GDM1 (cell line): Measurements from ENCODE around the gene TNF.
A peak's percentile ranks its signal among the peaks of the same experiment; 100 is the strongest.

Source experiments
- DNase-seq: peaks from one replicate; lab custom pipeline; 2025; lab: John Stamatoyannopoulos, UW

The TNF gene

DNA sequence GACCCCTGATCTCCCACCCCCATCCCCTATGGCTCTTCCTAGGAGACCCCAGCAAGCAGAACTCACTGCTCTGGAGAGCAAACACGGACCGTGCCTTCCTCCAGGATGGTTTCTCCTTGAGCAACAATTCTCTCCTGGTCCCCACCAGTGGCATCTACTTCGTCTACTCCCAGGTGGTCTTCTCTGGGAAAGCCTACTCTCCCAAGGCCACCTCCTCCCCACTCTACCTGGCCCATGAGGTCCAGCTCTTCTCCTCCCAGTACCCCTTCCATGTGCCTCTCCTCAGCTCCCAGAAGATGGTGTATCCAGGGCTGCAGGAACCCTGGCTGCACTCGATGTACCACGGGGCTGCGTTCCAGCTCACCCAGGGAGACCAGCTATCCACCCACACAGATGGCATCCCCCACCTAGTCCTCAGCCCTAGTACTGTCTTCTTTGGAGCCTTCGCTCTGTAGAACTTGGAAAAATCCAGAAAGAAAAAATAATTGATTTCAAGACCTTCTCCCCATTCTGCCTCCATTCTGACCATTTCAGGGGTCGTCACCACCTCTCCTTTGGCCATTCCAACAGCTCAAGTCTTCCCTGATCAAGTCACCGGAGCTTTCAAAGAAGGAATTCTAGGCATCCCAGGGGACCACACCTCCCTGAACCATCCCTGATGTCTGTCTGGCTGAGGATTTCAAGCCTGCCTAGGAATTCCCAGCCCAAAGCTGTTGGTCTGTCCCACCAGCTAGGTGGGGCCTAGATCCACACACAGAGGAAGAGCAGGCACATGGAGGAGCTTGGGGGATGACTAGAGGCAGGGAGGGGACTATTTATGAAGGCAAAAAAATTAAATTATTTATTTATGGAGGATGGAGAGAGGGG, 1.9 kb upstream of the TNF start:
- DNase-seq: no peak

DNA sequence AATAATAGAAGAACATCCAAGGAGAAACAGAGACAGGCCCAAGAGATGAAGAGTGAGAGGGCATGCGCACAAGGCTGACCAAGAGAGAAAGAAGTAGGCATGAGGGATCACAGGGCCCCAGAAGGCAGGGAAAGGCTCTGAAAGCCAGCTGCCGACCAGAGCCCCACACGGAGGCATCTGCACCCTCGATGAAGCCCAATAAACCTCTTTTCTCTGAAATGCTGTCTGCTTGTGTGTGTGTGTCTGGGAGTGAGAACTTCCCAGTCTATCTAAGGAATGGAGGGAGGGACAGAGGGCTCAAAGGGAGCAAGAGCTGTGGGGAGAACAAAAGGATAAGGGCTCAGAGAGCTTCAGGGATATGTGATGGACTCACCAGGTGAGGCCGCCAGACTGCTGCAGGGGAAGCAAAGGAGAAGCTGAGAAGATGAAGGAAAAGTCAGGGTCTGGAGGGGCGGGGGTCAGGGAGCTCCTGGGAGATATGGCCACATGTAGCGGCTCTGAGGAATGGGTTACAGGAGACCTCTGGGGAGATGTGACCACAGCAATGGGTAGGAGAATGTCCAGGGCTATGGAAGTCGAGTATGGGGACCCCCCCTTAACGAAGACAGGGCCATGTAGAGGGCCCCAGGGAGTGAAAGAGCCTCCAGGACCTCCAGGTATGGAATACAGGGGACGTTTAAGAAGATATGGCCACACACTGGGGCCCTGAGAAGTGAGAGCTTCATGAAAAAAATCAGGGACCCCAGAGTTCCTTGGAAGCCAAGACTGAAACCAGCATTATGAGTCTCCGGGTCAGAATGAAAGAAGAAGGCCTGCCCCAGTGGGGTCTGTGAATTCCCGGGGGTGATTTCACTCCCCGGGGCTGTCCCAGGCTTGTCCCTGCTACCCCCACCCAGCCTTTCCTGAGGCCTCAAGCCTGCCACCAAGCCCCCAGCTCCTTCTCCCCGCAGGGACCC, 981 bp upstream of the TNF start:
- DNase-seq: no peak

DNA sequence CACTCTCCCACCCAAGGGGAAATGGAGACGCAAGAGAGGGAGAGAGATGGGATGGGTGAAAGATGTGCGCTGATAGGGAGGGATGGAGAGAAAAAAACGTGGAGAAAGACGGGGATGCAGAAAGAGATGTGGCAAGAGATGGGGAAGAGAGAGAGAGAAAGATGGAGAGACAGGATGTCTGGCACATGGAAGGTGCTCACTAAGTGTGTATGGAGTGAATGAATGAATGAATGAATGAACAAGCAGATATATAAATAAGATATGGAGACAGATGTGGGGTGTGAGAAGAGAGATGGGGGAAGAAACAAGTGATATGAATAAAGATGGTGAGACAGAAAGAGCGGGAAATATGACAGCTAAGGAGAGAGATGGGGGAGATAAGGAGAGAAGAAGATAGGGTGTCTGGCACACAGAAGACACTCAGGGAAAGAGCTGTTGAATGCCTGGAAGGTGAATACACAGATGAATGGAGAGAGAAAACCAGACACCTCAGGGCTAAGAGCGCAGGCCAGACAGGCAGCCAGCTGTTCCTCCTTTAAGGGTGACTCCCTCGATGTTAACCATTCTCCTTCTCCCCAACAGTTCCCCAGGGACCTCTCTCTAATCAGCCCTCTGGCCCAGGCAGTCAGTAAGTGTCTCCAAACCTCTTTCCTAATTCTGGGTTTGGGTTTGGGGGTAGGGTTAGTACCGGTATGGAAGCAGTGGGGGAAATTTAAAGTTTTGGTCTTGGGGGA, 754 bp downstream of the TNF start:
- no peak for DNase-seq

DNA sequence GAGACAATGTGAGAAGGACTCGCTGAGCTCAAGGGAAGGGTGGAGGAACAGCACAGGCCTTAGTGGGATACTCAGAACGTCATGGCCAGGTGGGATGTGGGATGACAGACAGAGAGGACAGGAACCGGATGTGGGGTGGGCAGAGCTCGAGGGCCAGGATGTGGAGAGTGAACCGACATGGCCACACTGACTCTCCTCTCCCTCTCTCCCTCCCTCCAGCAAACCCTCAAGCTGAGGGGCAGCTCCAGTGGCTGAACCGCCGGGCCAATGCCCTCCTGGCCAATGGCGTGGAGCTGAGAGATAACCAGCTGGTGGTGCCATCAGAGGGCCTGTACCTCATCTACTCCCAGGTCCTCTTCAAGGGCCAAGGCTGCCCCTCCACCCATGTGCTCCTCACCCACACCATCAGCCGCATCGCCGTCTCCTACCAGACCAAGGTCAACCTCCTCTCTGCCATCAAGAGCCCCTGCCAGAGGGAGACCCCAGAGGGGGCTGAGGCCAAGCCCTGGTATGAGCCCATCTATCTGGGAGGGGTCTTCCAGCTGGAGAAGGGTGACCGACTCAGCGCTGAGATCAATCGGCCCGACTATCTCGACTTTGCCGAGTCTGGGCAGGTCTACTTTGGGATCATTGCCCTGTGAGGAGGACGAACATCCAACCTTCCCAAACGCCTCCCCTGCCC, 1.7 kb downstream of the TNF start:
- no peak for DNase-seq

DNA sequence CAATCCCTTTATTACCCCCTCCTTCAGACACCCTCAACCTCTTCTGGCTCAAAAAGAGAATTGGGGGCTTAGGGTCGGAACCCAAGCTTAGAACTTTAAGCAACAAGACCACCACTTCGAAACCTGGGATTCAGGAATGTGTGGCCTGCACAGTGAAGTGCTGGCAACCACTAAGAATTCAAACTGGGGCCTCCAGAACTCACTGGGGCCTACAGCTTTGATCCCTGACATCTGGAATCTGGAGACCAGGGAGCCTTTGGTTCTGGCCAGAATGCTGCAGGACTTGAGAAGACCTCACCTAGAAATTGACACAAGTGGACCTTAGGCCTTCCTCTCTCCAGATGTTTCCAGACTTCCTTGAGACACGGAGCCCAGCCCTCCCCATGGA, 2.2 kb downstream of the TNF start:
- DNase-seq: no peak

DNA sequence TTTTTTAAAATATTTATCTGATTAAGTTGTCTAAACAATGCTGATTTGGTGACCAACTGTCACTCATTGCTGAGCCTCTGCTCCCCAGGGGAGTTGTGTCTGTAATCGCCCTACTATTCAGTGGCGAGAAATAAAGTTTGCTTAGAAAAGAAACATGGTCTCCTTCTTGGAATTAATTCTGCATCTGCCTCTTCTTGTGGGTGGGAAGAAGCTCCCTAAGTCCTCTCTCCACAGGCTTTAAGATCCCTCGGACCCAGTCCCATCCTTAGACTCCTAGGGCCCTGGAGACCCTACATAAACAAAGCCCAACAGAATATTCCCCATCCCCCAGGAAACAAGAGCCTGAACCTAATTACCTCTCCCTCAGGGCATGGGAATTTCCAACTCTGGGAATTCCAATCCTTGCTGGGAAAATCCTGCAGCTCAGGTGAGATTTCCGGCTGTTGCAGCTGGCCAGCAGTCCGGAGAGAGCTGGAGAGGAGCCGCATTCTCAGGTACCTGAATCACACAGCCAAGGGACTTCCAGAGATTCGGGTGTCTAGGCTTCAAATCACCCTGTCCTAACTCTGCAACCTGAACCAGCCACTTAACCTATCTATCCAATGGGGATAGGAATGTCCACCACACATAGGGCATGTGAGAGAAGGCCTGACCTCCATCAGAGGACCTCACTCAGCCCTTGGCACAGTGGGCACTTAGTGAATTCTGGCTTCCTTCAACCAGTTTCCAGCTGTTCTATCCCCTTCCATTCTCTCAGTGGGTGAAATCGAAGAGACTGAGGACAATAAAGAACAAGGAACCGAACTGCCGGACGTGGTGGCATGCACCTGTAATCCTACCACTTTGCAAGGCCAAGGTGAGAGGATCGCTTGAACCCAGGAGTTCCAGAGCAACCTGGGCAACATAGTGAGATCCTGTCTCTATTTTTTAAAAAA, 3.1 kb downstream of the TNF start:
- no peak for DNase-seq

DNA sequence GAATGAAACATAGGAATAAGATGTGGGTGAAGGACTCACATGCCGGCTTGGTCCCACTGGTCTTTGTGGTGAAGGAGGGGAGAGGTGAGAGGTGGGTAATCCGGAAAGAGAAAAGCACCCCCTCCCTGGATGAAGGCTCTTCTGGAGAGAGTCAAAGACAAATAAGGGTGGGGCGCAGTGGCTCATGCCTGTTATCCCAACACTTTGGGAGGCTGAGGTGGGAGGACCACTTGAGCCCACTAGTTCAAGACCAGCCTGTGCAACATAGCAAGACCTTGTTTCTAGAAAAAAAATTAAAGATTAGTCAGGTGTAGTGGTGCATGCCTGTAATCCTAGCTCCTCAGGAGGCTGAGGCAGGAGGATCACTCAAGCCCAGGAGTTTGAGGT, 3.7 kb downstream of the TNF start:
- DNase-seq: no peak

DNA sequence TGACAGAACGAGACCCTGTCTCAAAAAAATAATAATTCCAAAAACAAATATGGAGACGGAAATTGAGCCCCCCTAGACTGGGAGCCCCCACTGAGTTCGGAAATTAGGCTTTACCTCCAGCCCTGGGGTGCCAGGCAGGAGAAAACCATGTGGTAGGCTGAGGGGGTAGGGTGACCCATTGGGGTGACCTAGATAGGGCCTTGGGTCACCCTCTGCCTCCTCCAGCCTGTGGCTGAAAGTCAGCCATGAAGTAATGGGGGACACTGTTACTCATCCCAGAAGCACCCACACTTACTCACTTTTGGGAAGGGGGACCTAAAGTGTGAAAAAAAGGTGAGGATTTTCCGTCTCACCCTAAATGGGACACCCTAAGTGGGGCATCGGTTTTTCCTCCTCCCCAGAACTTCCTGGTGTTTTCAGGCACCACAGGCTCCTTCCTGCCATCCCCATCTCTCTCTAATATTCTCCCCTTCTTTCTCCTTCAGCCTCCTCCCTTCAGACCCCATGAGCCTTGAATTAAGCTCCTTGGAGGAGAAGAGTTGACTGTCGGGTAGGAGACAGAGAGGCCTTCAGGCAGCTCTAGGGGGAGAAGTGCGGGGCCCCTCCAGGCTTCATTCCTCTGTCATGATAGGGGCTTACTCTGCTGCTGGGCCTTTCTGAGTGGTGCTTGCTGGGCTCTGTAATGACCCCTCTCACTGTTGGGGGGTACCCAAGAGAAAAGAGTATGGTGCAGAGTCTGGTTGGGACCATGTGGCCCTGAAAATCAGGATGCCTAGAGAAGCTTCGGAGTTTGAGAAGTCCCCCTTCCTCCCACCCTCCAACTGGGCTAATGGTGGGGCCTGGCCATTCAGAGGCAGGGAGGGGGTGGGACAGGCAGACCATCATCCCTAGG, 4.4 kb downstream of the TNF start:
- no peak for DNase-seq

DNA sequence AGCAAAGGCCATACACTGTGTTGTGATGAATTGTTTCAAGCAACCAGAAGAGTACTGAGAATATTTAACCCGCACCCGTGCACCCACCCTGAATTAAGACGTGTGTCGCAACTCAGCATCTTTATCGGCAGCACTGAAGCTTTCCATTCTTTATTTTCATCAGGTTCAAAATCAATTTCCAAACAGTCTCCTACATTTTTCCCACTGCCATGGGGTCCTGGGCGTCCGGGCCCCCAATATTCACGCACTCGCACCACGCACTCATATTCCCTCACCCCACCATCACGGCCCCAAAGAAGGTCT, 5.0 kb downstream of the TNF start:
- no peak for DNase-seq

DNA sequence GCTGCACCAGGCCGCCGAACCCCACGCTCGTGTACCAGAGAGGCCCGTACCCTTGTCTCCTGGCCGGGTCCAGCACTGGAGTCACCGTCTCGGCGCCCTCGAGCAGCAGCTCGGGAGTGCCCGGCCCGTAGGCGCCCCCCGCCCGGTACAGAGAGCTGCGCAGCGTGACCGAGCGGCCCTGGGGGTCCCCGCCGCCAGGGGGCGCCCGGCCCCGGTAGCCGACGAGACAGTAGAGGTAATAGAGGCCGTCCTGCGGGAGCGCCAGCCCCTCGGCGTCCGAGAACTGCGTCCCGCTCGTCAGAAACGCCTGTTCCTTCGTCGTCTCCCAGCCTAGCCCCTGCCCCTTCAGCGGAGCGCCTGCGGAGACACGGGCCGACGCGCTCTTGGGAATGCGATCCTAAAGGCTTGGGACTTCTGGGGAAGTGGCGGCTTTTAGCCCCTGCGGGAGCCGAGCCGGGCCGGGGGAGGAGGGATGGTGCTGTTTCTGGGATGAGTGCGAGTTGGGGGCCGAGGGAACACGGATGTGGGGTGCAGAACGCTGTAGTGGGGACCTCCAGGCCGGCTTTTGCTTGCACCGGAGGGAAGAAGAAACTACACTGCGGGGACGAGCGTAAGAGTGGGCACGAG, 5.6 kb downstream of the TNF start:
- DNase-seq: peak; percentile 86

DNA sequence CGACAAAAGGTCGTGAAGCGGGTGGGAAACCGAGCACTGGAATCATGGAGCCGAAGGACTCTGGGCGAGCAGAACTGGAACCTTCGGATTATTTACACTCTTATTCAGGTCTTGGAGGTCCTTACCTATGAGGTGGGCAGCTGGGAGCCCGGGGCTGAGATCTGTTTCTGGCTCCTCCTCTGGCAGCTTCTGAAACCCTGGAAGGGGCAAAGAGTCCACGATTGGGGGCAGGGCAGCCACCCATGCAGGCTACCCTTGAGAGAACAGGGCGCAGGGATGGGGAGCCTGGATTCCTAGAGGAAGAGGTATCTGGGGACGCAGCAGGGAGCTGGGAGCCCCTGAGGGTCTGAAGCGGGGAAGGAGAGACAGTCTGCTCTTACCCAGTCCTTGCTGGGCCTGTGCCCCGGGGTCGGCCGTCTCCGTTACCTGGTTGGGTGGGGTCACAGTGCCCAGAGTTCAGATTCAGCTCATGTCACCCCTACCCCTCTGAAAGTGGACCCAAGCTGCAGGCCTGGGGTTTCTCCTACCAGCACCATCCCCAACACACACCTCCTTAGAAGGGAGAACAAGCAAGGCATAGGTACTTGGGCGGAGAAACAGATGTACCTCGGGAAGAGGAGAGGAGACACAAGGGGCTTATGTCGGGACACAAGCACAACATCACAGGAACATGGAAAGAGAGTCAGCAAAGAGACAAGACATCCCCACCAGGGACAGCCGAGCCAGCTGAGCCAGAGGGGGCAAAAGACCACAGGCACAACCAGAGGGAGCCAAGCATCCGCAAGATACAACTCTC, 6.3 kb downstream of the TNF start:
- DNase-seq: no peak

DNA sequence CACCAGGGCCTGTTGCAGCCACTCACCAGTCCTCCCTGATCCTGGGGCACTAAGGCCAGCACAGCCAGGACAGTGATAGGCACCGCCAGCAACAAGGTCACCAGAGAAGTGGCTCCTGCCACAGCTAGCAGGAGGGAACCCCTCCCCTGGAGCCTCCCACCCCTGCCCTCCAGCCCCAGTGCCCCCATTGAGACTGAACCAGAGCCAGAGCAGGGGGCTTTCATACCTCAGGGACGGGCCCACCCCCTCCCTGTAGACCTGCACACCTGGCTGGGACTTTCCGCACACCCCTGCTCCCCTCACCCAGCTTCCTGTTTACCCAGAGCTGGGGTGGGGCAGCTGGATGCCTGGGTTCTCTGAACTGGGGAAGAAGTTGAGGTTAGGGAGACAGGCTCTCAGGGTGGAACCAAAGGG, 6.9 kb downstream of the TNF start, which contains the start of gene LTB:
Gene LTB, minus strand, starts transcription at position 195 of the 414 bp plus-strand sequence. Its CDS starts 7 bp downstream, at position 188.
- DNase-seq: no peak

DNA sequence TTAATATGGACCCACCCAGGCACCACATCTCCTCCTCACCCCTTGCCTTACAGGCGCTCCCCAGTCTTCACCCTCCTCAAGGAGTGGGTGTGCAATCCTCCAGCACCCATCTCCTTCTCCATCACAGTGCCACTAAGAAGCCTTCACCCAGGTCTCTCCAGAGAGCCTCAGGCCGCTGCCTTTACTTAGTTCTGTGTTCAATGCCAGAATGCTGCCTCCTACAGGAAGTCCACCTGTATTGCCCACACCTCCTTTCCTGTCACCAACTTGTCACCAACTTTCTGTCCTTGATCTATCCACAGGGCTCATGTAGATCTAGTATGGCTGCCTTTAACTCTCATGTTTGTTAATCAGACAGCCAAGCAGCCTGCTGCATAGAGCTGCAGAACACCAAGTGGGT, 10.1 kb downstream of the TNF start:
- DNase-seq: peak; percentile 50

DNA sequence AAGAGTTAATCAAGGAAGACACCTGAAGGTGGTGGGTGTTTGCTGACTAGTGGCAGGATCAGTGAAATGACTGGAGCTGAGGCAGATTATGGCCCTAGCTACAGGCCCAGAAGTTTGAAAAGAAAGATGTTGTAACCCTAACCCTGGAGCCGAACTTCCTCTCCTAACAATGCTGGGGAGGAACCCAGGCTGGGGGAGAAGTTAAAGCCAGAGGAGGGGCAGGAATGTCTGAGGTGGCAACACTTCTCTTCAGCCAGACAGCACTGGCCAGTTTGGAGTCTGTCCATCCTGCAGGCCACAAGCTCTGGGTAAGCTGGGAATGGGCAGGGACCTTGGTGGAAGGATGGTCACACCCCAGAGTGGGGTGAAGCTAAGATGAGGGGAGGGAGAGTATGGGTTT, 10.6 kb downstream of the TNF start, which contains the start of gene LST1:
Gene LST1, plus strand, starts transcription at position 270 of the 400 bp plus-strand sequence. CDS start 1,023 bp downstream, outside the sequence.
- peak; percentile 76 for DNase-seq

DNA sequence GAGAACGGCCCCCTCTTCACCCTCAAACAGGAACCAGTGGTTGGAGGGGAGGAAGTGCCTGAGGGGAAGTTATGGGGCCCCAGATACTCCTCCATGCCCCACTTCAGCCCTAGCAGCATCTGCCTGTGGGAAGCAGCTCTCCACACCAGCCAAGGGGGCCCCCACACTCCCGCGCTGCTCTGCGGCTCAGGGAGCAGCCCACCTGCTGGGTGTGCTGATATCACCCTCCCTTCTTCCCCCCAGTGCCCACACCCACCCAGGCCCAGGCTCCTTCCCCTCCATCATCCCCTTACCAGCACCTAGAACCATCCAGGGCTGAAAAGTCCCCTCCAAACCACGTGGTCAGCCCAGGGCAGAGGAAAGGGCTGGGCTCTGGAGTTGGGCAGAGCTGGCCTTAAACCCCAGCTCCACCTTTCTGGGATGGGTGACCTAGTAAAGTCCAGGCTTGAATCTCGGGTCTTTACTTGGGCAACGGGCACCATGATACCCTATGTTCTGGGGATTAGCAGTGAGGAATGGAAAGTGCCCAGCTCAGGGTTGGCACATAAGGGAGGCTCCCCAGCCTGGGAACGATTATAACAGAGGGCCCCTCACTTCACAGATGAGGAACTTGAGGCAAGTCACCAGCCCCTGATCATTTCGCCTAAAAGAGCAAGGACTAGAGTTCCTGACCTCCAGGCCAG, 11.4 kb downstream of the TNF start:
- peak; percentile 99 for DNase-seq

DNA sequence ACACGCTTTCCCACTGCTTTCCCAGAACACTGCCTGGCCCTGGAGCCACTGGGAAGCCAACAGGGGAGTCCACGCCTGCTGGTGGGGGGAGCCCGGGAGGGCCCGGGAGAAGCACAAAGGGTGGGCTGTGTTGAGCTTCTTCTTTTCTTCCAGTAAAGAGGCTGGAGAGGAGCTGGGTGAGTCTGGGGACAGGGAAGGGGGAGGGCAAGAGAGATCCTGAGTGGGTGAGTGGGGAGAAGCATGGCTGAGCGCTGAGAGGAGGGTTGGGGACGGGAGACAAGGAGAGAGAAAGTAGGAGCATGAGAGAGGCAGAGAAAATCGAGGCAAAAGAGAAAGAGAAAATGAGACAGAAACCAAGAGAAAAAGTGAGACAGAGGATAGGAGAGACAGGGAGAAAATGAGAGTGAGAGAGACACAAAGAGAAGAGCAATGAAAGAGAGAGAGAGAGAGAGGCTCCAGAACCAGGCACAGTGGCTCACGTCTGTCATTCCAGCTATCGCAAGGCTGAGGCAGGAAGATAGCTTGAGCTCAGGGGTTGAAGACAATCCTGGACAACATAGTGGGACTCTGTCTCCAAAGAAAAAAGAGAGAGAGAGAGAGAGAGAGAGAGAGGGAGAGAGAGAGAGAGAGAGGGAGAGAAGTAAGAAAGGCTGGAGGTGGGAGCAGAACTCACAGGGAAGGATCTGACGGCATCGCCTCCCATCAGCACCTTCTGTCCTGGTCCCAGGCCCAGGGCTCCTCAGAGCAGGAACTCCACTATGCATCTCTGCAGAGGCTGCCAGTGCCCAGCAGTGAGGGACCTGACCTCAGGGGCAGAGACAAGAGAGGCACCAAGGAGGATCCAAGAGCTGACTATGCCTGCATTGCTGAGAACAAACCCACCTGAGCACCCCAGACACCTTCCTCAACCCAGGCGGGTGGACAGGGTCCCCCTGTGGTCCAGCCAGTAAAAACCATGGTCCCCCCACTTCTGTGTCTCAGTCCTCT, 12.7 kb downstream of the TNF start:
- no peak for DNase-seq
